ENCODE measurements around the gene PAPOLA. TPM values are rescaled to one million over a fixed set of nuclear protein-coding genes. Genes with fewer than 3 reads are reported as not detected.

PAPOLA gene
- total and polyA plus RNA-seq, 2 donors (not counting 1 experiment from before 2014, with no cell fraction given) = 104 to 324 TPM

DNA sequence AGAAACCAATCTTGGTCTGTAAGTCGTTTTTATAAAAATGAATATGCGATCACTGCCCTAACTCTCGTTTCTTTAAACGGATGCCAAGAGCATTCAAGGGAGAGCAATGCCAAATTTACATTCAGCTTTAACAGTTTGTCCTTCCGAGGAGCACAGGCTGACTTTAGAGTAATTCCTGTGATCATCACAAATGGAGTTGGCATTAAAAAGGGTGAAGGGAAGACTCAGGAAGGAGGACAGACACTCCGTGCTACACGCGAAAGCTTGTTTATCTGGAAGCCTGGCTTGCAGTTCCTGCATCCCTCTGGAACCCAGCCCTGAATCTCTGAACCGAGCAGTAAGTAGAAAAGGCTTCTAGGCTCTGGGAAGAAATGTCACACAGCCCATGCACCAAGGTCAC, 78.4 kb downstream of the PAPOLA start:
- Histone ChIP-seq H3K9ac (ENCODE audit: low read length) (no peak overlapping the region), H3K27ac (ENCODE audit: low read length in 2 of 2) (no peak overlapping the region), H3K79me2 (ENCODE audit: control insufficient read depth, insufficient read depth, low read length) (no peaks in the 10 kb centered on the region), H3K9me3 (ENCODE audit: control extremely low read depth in 1 of 3, control insufficient read depth in 2 of 3, insufficient read depth in 1 of 3, low read length in 2 of 3) (no peaks in the 10 kb centered on the region), H3K27me3 (replicated peaks in 1 of 4; ENCODE audit: control extremely low read depth in 1 of 4, control insufficient read depth in 3 of 4, insufficient read depth in 4 of 4, low read length in 3 of 4) (peaks cover 0 to 23% (median 6%) of the 10 kb centered on the region in 4 experiments), H3K4me3 (ENCODE audit: control extremely low read depth in 1 of 5, extremely low read depth in 1 of 5, insufficient read depth in 1 of 5, low read depth in 2 of 5, low read length in 4 of 5) (no peak overlapping the region), H2AFZ (ENCODE audit: insufficient read depth, low read depth, low read length, poor library complexity, severe bottlenecking) (no peak overlapping the region), H3K4me2 (replicated peaks; ENCODE audit: low read depth, low read length, poor library complexity, severe bottlenecking) (no peak overlapping the region), H3K4me1 (ENCODE audit: control insufficient read depth in 2 of 2, insufficient read depth in 2 of 2, low read length in 2 of 2) (peaks cover 10 to 19% of the 10 kb centered on the region in 2 donors), H3K36me3 (replicated peaks in 1 of 2; ENCODE audit: control extremely low read depth in 1 of 2, control insufficient read depth in 1 of 2, extremely low read depth in 1 of 2, insufficient read depth in 2 of 2, low read length in 1 of 2) (no peaks in the 10 kb centered on the region), H4K20me1 (ENCODE audit: control insufficient read depth, insufficient read depth, low read length, poor library complexity, severe bottlenecking) (no peaks in the 10 kb centered on the region)
- ATAC-seq (ENCODE audit: low read depth) (no peak), DNase-seq (no peak)
- Mint-ChIP-seq H3K4me1 (peaks cover 35% of the 10 kb centered on the region), H3K9me3 (ENCODE audit: insufficient read depth) (no peaks in the 10 kb centered on the region), H3K27ac (no peak overlapping the region), H3K4me3 (no peak overlapping the region), H3K27me3 (peaks cover 7% of the 10 kb centered on the region)
- ChIA-PET CTCF (interaction anchor here (1.0 kb wide), 1 partner anchor 14 kb away, joined by 5 read pairs; no protein-coding TSS in a partner anchor), POLR2A (no interaction called here)
- WGBS (ENCODE audit: insufficient coverage) = 87% methylated on average over 9 of the region's 9 CpGs
- TF ChIP-seq EZH2 (IDR thresholded peaks at IDR 0.05; ENCODE audit: borderline replicate concordance, insufficient read depth, low read depth, low read length, poor library complexity, severe bottlenecking) = no peak
- TF ChIP-seq, protein P1, sequence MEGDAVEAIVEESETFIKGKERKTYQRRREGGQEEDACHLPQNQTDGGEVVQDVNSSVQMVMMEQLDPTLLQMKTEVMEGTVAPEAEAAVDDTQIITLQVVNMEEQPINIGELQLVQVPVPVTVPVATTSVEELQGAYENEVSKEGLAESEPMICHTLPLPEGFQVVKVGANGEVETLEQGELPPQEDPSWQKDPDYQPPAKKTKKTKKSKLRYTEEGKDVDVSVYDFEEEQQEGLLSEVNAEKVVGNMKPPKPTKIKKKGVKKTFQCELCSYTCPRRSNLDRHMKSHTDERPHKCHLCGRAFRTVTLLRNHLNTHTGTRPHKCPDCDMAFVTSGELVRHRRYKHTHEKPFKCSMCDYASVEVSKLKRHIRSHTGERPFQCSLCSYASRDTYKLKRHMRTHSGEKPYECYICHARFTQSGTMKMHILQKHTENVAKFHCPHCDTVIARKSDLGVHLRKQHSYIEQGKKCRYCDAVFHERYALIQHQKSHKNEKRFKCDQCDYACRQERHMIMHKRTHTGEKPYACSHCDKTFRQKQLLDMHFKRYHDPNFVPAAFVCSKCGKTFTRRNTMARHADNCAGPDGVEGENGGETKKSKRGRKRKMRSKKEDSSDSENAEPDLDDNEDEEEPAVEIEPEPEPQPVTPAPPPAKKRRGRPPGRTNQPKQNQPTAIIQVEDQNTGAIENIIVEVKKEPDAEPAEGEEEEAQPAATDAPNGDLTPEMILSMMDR (IDR thresholded peaks at IDR 0.05) = no peak
- intact Hi-C loops (cut with micrococcal nuclease) = no loop called here

DNA sequence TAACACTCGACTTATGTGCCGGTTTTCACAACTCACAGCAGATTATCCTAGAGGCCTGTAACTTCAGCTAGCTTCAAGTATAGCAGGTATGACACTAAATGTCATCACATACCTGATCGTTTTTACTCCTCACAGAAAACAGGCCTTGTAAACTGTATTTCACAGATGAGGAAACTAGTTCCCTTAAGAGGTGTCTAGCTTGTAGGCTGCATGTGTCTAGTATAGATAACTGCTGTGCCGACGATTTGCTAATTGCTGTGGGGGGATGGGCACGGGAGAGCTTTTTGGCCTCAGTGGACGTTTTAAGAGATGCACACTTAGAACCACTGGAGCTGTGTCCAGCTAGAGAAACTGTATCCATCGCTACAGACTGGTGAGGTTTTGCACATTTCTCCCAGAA, 78.8 kb downstream of the PAPOLA start:
- H3K27ac ChIP-seq (ENCODE audit: low read length in 2 of 2) = no peak overlapping the region
- ATAC-seq (ENCODE audit: low read depth) (no peak), DNase-seq (no peak)
- no peak overlapping the region for H3K9ac ChIP-seq (ENCODE audit: low read length)
- TF ChIP-seq, protein P1 (IDR thresholded peaks at IDR 0.05) = no peak
- TF ChIP-seq EZH2 (IDR thresholded peaks at IDR 0.05; ENCODE audit: borderline replicate concordance, insufficient read depth, low read depth, low read length, poor library complexity, severe bottlenecking) = no peak
- peaks cover 11% of the 10 kb centered on the region for H3K27me3 Mint-ChIP-seq
- CTCF ChIA-PET = no interaction called here
- peaks cover 9 to 18% of the 10 kb centered on the region in 2 donors for H3K4me1 ChIP-seq (ENCODE audit: control insufficient read depth in 2 of 2, insufficient read depth in 2 of 2, low read length in 2 of 2)
- no peaks in the 10 kb centered on the region for H3K9me3 ChIP-seq (ENCODE audit: control extremely low read depth in 1 of 3, control insufficient read depth in 2 of 3, insufficient read depth in 1 of 3, low read length in 2 of 3)
- no peaks in the 10 kb centered on the region for H4K20me1 ChIP-seq (ENCODE audit: control insufficient read depth, insufficient read depth, low read length, poor library complexity, severe bottlenecking)
- H3K36me3 ChIP-seq (replicated peaks in 1 of 2; ENCODE audit: control extremely low read depth in 1 of 2, control insufficient read depth in 1 of 2, extremely low read depth in 1 of 2, insufficient read depth in 2 of 2, low read length in 1 of 2) = no peaks in the 10 kb centered on the region
- H3K27me3 ChIP-seq (replicated peaks in 1 of 4; ENCODE audit: control extremely low read depth in 1 of 4, control insufficient read depth in 3 of 4, insufficient read depth in 4 of 4, low read length in 3 of 4) = peaks cover 0 to 25% (median 6%) of the 10 kb centered on the region in 4 experiments
- H3K4me3 ChIP-seq (ENCODE audit: control extremely low read depth in 1 of 5, extremely low read depth in 1 of 5, insufficient read depth in 1 of 5, low read depth in 2 of 5, low read length in 4 of 5) = no peak overlapping the region
- H3K79me2 ChIP-seq (ENCODE audit: control insufficient read depth, insufficient read depth, low read length) = no peaks in the 10 kb centered on the region
- 89% methylated on average over 7 of the region's 8 CpGs for WGBS (ENCODE audit: insufficient coverage)
- peaks cover 34% of the 10 kb centered on the region for H3K4me1 Mint-ChIP-seq
- intact Hi-C loops (cut with micrococcal nuclease) = no loop called here
- no peak overlapping the region for H3K27ac Mint-ChIP-seq
- no peak overlapping the region for H2AFZ ChIP-seq (ENCODE audit: insufficient read depth, low read depth, low read length, poor library complexity, severe bottlenecking)
- POLR2A ChIA-PET = no interaction called here
- H3K4me3 Mint-ChIP-seq = no peak overlapping the region
- no peaks in the 10 kb centered on the region for H3K9me3 Mint-ChIP-seq (ENCODE audit: insufficient read depth)
- H3K4me2 ChIP-seq (replicated peaks; ENCODE audit: low read depth, low read length, poor library complexity, severe bottlenecking) = no peak overlapping the region
